ENCODE results near the gene SLTM. TPM values are rescaled to one million over a fixed set of nuclear protein-coding genes. Genes with fewer than 3 reads are reported as not detected.

SLTM gene
- total RNA-seq, 1 experiment from 2014 or later, result 127 TPM

GRCh38 chr15:58910456-58910855, 23.0 kb downstream of the SLTM start:
- POLR2A ChIA-PET (ENCODE audit: low non-redundant PET), result no interaction called here
- CTCF ChIA-PET, result no interaction called here
- Histone ChIP-seq H3K4me1 (ENCODE audit: insufficient read depth, low read length, poor library complexity, severe bottlenecking) (no peaks in the 10 kb centered on the region), H3K36me3 (ENCODE audit: insufficient read depth, low read length, poor library complexity, severe bottlenecking) (peaks cover 32% of the 10 kb centered on the region), H3K9me3 (ENCODE audit: low read depth, low read length, poor library complexity, severe bottlenecking) (no peaks in the 10 kb centered on the region), H3K4me3 (ENCODE audit: low read depth, low read length, poor library complexity, severe bottlenecking) (no peak overlapping the region), H3K27ac (ENCODE audit: low read depth, low read length, poor library complexity, severe bottlenecking) (no peak overlapping the region), H3K27me3 (replicated peaks; ENCODE audit: insufficient read depth, low read depth, low read length, poor library complexity) (no peaks in the 10 kb centered on the region)
- intact Hi-C loops (cut with micrococcal nuclease; ENCODE audit: unreplicated experiment), result no loop called here
- no peak for TF ChIP-seq EZH2 (IDR thresholded peaks at IDR 0.05; ENCODE audit: borderline replicate concordance, low read depth, low read length, poor library complexity, severe bottlenecking)
- DNase-seq (ENCODE audit: low spot score), result no peak
- no TSS peak for BruUV-seq (replicated peaks)

GRCh38 chr15:58909616-58910015, 23.9 kb downstream of the SLTM start:
- TF ChIP-seq, protein P1, sequence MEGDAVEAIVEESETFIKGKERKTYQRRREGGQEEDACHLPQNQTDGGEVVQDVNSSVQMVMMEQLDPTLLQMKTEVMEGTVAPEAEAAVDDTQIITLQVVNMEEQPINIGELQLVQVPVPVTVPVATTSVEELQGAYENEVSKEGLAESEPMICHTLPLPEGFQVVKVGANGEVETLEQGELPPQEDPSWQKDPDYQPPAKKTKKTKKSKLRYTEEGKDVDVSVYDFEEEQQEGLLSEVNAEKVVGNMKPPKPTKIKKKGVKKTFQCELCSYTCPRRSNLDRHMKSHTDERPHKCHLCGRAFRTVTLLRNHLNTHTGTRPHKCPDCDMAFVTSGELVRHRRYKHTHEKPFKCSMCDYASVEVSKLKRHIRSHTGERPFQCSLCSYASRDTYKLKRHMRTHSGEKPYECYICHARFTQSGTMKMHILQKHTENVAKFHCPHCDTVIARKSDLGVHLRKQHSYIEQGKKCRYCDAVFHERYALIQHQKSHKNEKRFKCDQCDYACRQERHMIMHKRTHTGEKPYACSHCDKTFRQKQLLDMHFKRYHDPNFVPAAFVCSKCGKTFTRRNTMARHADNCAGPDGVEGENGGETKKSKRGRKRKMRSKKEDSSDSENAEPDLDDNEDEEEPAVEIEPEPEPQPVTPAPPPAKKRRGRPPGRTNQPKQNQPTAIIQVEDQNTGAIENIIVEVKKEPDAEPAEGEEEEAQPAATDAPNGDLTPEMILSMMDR (conservative IDR thresholded peaks at IDR 0.05; ENCODE audit: low read depth, low read length), result no peak
- TF ChIP-seq EZH2 (IDR thresholded peaks at IDR 0.05; ENCODE audit: borderline replicate concordance, low read depth, low read length, poor library complexity, severe bottlenecking), result no peak
- intact Hi-C loops (cut with micrococcal nuclease; ENCODE audit: unreplicated experiment), result no loop called here
- H3K9me3 ChIP-seq (ENCODE audit: low read depth, low read length, poor library complexity, severe bottlenecking), result no peaks in the 10 kb centered on the region
- no peak overlapping the region for H3K27ac ChIP-seq (ENCODE audit: low read depth, low read length, poor library complexity, severe bottlenecking)
- POLR2A ChIA-PET (ENCODE audit: low non-redundant PET), result no interaction called here
- no TSS peak for BruUV-seq (replicated peaks)
- peaks cover 30% of the 10 kb centered on the region for H3K36me3 ChIP-seq (ENCODE audit: insufficient read depth, low read length, poor library complexity, severe bottlenecking)
- H3K27me3 ChIP-seq (replicated peaks; ENCODE audit: insufficient read depth, low read depth, low read length, poor library complexity), result no peaks in the 10 kb centered on the region
- no peaks in the 10 kb centered on the region for H3K4me1 ChIP-seq (ENCODE audit: insufficient read depth, low read length, poor library complexity, severe bottlenecking)
- no peak overlapping the region for H3K4me3 ChIP-seq (ENCODE audit: low read depth, low read length, poor library complexity, severe bottlenecking)
- no peak for DNase-seq (ENCODE audit: low spot score)
- CTCF ChIA-PET, result no interaction called here

DNA sequence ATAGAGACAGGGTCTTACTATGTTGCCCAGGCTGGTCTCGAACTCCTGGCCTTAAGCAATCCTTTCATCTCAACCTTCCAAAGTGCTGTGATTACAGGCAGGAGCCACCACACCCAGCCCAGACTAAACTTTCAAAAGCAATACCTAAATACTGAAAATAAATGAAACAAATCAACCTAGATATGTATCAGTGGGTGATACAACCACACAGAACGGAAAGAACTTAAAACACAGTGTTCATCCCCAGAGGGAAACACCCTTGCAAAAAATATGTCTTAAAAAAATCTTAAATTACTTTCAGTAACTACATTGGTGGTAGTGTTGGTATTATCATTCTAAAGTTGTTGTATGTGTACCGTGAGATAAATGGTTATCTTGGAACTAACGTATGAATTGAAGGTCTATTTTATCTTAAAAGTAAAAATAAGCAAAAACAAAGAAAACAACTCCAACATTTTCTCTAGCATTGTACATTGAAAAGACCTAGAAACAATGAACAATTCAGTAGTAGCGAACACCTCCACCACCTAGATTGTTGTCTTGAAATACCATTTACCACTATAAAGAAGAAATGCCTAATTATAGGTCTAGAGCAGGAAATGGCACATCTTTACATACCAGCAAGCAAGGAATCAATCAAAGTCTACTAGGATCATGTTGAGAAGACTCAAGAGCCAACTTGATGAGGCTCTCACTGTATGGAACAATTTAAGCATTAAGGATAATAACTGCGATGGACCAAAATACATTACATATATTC, 24.7 kb downstream of the SLTM start:
- ChIA-PET POLR2A (ENCODE audit: low non-redundant PET) (no interaction called here), CTCF (no interaction called here)
- Histone ChIP-seq H3K27me3 (replicated peaks; ENCODE audit: insufficient read depth, low read depth, low read length, poor library complexity) (no peaks in the 10 kb centered on the region), H3K4me1 (ENCODE audit: insufficient read depth, low read length, poor library complexity, severe bottlenecking) (no peaks in the 10 kb centered on the region), H3K36me3 (ENCODE audit: insufficient read depth, low read length, poor library complexity, severe bottlenecking) (peaks cover 25% of the 10 kb centered on the region), H3K4me3 (ENCODE audit: low read depth, low read length, poor library complexity, severe bottlenecking) (no peak overlapping the region), H3K9me3 (ENCODE audit: low read depth, low read length, poor library complexity, severe bottlenecking) (no peaks in the 10 kb centered on the region), H3K27ac (ENCODE audit: low read depth, low read length, poor library complexity, severe bottlenecking) (no peak overlapping the region)
- BruUV-seq (replicated peaks), result no TSS peak
- intact Hi-C loops (cut with micrococcal nuclease; ENCODE audit: unreplicated experiment), result no loop called here
- no peak for DNase-seq (ENCODE audit: low spot score)
- TF ChIP-seq, protein P1 (conservative IDR thresholded peaks at IDR 0.05; ENCODE audit: low read depth, low read length), result no peak
- TF ChIP-seq EZH2 (IDR thresholded peaks at IDR 0.05; ENCODE audit: borderline replicate concordance, low read depth, low read length, poor library complexity, severe bottlenecking), result no peak

DNA sequence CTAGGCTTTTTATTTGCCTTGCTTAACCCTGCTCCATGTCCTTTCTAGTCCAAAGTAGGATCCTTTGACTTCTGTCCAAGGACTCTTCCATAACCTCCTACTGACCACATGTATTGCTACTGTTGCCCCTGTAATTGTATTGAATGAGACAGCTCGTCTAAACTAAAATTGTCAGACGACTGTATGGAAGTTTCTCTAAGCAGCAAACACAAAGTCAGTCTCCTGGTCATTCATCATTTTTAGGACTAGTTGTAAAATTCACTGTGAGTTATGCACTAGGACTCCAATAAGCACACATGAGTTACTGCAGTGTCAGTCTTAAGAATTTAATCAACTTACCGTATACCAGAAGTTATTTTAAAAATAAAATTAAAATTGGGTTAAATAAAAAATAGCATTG, 32.8 kb downstream of the SLTM start:
- Histone ChIP-seq H3K27ac (ENCODE audit: low read depth, low read length, poor library complexity, severe bottlenecking) (no peak overlapping the region), H3K4me1 (ENCODE audit: insufficient read depth, low read length, poor library complexity, severe bottlenecking) (no peaks in the 10 kb centered on the region), H3K36me3 (ENCODE audit: insufficient read depth, low read length, poor library complexity, severe bottlenecking) (peaks cover 47% of the 10 kb centered on the region), H3K27me3 (replicated peaks; ENCODE audit: insufficient read depth, low read depth, low read length, poor library complexity) (no peaks in the 10 kb centered on the region), H3K4me3 (ENCODE audit: low read depth, low read length, poor library complexity, severe bottlenecking) (no peak overlapping the region), H3K9me3 (ENCODE audit: low read depth, low read length, poor library complexity, severe bottlenecking) (no peaks in the 10 kb centered on the region)
- CTCF ChIA-PET, result no interaction called here
- DNase-seq (ENCODE audit: low spot score), result no peak
- TF ChIP-seq EZH2 (IDR thresholded peaks at IDR 0.05; ENCODE audit: borderline replicate concordance, low read depth, low read length, poor library complexity, severe bottlenecking), result no peak
- TF ChIP-seq, protein P1 (conservative IDR thresholded peaks at IDR 0.05; ENCODE audit: low read depth, low read length), result no peak
- intact Hi-C loops (cut with micrococcal nuclease; ENCODE audit: unreplicated experiment), result no loop called here
- no TSS peak for BruUV-seq (replicated peaks)
- POLR2A ChIA-PET (ENCODE audit: low non-redundant PET), result no interaction called here
